Right atrium auricular region (tissue), 2 donors: Measurements from ENCODE around the gene TNRC6C. TPM values are rescaled to one million over a fixed set of nuclear protein-coding genes. Genes with fewer than 3 reads are reported as not detected.

Source experiments
- DNase-seq: peaks from one replicate; pipeline ENCODE4 v3.0.0-alpha.2; 2019; ENCODE audit warnings: low spot score
- H3K27ac ChIP-seq, 2 donors: fragments of 200-600 bp; sonication (generic); 1 replicate in 1 of 2; 2 replicates in 1 of 2; pipeline ENCODE4 v1.5.1; 2016 to 2019
- H3K27me3 ChIP-seq, 2 donors: fragments of 200-600 bp; sonication (generic); one replicate each; pipeline versions ENCODE4 v1.5.1 to v1.6.0; 2017 to 2019
- H3K36me3 ChIP-seq: fragments of 200-600 bp; sonication (generic); one replicate; pipeline ENCODE4 v1.5.1; 2016
- H3K4me1 ChIP-seq, 2 donors: fragments of 200-600 bp; sonication (generic); one replicate each; pipeline versions ENCODE4 v1.5.1 to v1.6.0; 2017 to 2019
- H3K4me3 ChIP-seq, 2 donors: fragments of 200-600 bp; sonication (generic); 1 replicate in 1 of 2; 2 replicates in 1 of 2; pipeline ENCODE4 v1.5.1; 2017 to 2019; ENCODE audit warnings: mild to moderate bottlenecking in 1 of 2, moderate library complexity in 1 of 2
- H3K9me3 ChIP-seq, 2 donors: fragments of 200-600 bp; sonication (generic); one replicate each; pipeline ENCODE4 v1.5.1; 2019
- CTCF ChIP-seq, 2 donors: fragments of 200-600 bp; sonication (generic); IDR thresholded peaks; one replicate each; pipeline ENCODE4 v1.5.1; 2019; ENCODE audit warnings: antibody characterized with exemption in 2 of 2
- total RNA-seq, 2 donors: library from RNA; depleted of rRNA; stranded (reverse); fragments of >200 nt; gene quantifications; one replicate each; pipeline ENCODE4 v1.1.0, GENCODE V29; 2016

Gene TNRC6C
- total RNA-seq: 10 to 100 TPM in 1 of 2 donors, 1 to 10 TPM in 1; 8.7 to 13.0 TPM

- Histone ChIP-seq H3K27ac (peak within 1 kb of the TSS; percentile 79 to 83), H3K36me3 (no peaks in the 10 kb centered on the region), H3K4me1 (peaks cover 0 to 38% of the 10 kb centered on the region in 2 donors), H3K27me3 (no peaks in the 10 kb centered on the region), H3K9me3 (no peaks in the 10 kb centered on the region), H3K4me3 (peak within 1 kb of the TSS; percentile 59 to 90)
- TF ChIP-seq CTCF (IDR thresholded peaks at IDR 0.05): no peak
- DNase-seq: peak; percentile 100
These were observed at the start of gene TNRC6C for GRCh38 chr17:77957857-77958715. Gene TNRC6C (plus strand): TSS chr17:77958703. CDS start chr17:78004207, 45,504 bp downstream.

- no peak for DNase-seq
- H3K27me3 ChIP-seq: no peaks in the 10 kb centered on the region
- no peaks in the 10 kb centered on the region for H3K9me3 ChIP-seq
- peaks cover 0 to 13% of the 10 kb centered on the region in 2 donors for H3K4me1 ChIP-seq
- no peaks in the 10 kb centered on the region for H3K36me3 ChIP-seq
- no peak for TF ChIP-seq CTCF (IDR thresholded peaks at IDR 0.05)
- H3K27ac ChIP-seq: no peak overlapping the region
- H3K4me3 ChIP-seq: no peak overlapping the region
These were observed 49.3 kb upstream of the TNRC6C start for GRCh38 chr17:77909236-77909635.

GRCh38 chr17:77909816-77910215, 48.7 kb upstream of the TNRC6C start:
- Histone ChIP-seq H3K4me1 (peaks cover 0 to 15% of the 10 kb centered on the region in 2 donors), H3K9me3 (no peaks in the 10 kb centered on the region), H3K36me3 (no peaks in the 10 kb centered on the region), H3K27ac (no peak overlapping the region), H3K27me3 (no peaks in the 10 kb centered on the region), H3K4me3 (no peak overlapping the region)
- no peak for DNase-seq
- no peak for TF ChIP-seq CTCF (IDR thresholded peaks at IDR 0.05)

- no peaks in the 10 kb centered on the region for H3K9me3 ChIP-seq
- peak in 1 of 2 donors; percentile 22 for TF ChIP-seq CTCF (IDR thresholded peaks at IDR 0.05)
- H3K4me3 ChIP-seq: no peak overlapping the region
- peaks cover 0 to 3% of the 10 kb centered on the region in 2 donors for H3K4me1 ChIP-seq
- H3K27me3 ChIP-seq: no peaks in the 10 kb centered on the region
- H3K27ac ChIP-seq: no peak overlapping the region
- H3K36me3 ChIP-seq: no peaks in the 10 kb centered on the region
- DNase-seq: no peak
These were observed 43.9 kb upstream of the TNRC6C start for GRCh38 chr17:77914385-77915254.

- H3K27ac ChIP-seq: no peak overlapping the region
- H3K27me3 ChIP-seq: no peaks in the 10 kb centered on the region
- H3K36me3 ChIP-seq: no peaks in the 10 kb centered on the region
- TF ChIP-seq CTCF (IDR thresholded peaks at IDR 0.05): no peak
- H3K4me3 ChIP-seq: no peak overlapping the region
- H3K9me3 ChIP-seq: no peaks in the 10 kb centered on the region
- H3K4me1 ChIP-seq: peaks cover 0 to 3% of the 10 kb centered on the region in 2 donors
- no peak for DNase-seq
These were observed 42.9 kb upstream of the TNRC6C start for GRCh38 chr17:77915594-77916021.
